ENCODE results near the gene DAB2IP. TPM values are rescaled to one million over a fixed set of nuclear protein-coding genes. Genes with fewer than 3 reads are reported as not detected.

Gene DAB2IP
- total and polyA plus RNA-seq, 2 of the 4 experiments (the other 2 are of a cell fraction) = 5.6 to 17.2 TPM

DNA sequence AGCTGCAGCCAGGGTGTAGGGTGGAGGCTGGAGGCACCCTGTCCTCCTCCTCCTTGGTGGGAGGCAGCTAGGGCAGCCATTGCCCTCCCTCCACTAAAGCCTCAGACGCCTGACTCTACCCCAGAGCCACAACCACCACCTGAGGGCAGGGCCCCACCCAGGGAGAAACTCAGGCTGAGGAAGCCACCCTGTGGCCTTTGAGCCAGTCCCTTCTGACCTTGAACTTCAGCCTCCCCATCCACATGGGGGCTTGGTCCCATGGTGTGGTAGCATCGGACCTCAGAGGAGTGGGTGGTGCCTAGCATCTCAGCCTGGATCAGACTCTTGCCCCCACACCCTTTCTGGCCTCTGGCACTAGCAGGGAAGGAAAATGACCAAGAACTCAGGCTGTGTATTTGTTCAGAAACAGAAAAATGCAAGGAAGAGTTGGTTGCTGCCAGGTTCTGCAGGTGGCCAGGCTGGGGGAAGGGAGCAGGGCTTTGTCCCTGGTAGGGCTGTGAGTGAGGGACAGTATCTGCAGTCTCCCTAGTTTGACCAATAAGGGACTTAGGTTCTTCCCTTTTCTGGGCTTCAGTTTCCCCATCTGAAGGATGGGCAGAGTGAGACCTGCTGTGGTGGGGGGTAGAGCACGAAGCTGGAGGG lies 3.2 kb downstream of the DAB2IP start:
- no TSS peak for BruUV-seq (replicated peaks)
- Histone ChIP-seq H3K27me3 (ENCODE audit: control insufficient read depth, insufficient read depth, low read length) (peaks cover 13% of the 10 kb centered on the region), H3K4me3 (ENCODE audit: insufficient read depth, low read depth, low read length) (no peak overlapping the region), H2BK120ac (ENCODE audit: low read depth, low read length) (no peak overlapping the region), H3K9ac (ENCODE audit: low read depth, low read length) (no peak overlapping the region), H3K36me3 (ENCODE audit: control insufficient read depth, insufficient read depth, low read length) (peaks cover 3% of the 10 kb centered on the region; the same call in 1 of the 2 replicates), H4K5ac (ENCODE audit: low read depth, low read length) (no peak overlapping the region), H3K14ac (replicated peaks; ENCODE audit: low read depth, low read length) (no peak overlapping the region), H3K9me3 (ENCODE audit: control insufficient read depth, insufficient read depth, low read length) (no peaks in the 10 kb centered on the region), H3K18ac (ENCODE audit: low read depth, low read length) (no peak overlapping the region), H3K79me1 (ENCODE audit: low read depth in 1 of 2, low read length in 2 of 2) (peaks cover 0 to 14% of the 10 kb centered on the region in 2 experiments; a peak in 1 of 4 replicates), H2AK5ac (ENCODE audit: low read depth, low read length) (no peak overlapping the region), H3K23ac (ENCODE audit: low read depth, low read length) (no peak overlapping the region), H2AK9ac (replicated peaks; ENCODE audit: low read depth, low read length, poor library complexity) (no peak overlapping the region), H2AFZ (replicated peaks; ENCODE audit: low read length, poor library complexity) (no peak overlapping the region), H3K4me2 (ENCODE audit: low read depth, low read length) (no peak overlapping the region), H2BK15ac (ENCODE audit: low read depth, low read length) (no peak overlapping the region), H4K91ac (ENCODE audit: insufficient read depth, low read depth, low read length) (no peak overlapping the region), H4K20me1 (ENCODE audit: insufficient read depth, low read length) (peaks cover 27% of the 10 kb centered on the region), H3K4ac (ENCODE audit: low read depth, low read length) (no peak overlapping the region), H4K8ac (ENCODE audit: low read depth in 2 of 2, low read length in 2 of 2) (no peak overlapping the region), H3K27ac (ENCODE audit: insufficient read depth, low read length) (no peak overlapping the region), H3K4me1 (ENCODE audit: control insufficient read depth, insufficient read depth, low read length) (peaks cover 9% of the 10 kb centered on the region; the same call in 1 of the 2 replicates), H3K56ac (ENCODE audit: extremely low read depth, insufficient read depth, low read length) (no peak overlapping the region), H2BK5ac (ENCODE audit: low read depth, low read length, poor library complexity, severe bottlenecking) (no peak overlapping the region), H2BK20ac (ENCODE audit: low read depth, low read length) (no peak overlapping the region), H3K9me1 (ENCODE audit: insufficient read depth, low read length) (peaks cover 3% of the 10 kb centered on the region)
- no peak for TF ChIP-seq RCOR1 (IDR thresholded peaks at IDR 0.05; ENCODE audit: insufficient replicate concordance, low read length)
- TF ChIP-seq BHLHE40 (IDR thresholded peaks at IDR 0.05; ENCODE audit: low read depth, low read length) = no peak
- TF ChIP-seq NFE2L2 (IDR thresholded peaks at IDR 0.05; ENCODE audit: low read depth, low read length) = no peak
- TF ChIP-seq, protein P1, sequence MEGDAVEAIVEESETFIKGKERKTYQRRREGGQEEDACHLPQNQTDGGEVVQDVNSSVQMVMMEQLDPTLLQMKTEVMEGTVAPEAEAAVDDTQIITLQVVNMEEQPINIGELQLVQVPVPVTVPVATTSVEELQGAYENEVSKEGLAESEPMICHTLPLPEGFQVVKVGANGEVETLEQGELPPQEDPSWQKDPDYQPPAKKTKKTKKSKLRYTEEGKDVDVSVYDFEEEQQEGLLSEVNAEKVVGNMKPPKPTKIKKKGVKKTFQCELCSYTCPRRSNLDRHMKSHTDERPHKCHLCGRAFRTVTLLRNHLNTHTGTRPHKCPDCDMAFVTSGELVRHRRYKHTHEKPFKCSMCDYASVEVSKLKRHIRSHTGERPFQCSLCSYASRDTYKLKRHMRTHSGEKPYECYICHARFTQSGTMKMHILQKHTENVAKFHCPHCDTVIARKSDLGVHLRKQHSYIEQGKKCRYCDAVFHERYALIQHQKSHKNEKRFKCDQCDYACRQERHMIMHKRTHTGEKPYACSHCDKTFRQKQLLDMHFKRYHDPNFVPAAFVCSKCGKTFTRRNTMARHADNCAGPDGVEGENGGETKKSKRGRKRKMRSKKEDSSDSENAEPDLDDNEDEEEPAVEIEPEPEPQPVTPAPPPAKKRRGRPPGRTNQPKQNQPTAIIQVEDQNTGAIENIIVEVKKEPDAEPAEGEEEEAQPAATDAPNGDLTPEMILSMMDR (conservative IDR thresholded peaks at IDR 0.05; ENCODE audit: low read depth, low read length) = no peak
- no peak for TF ChIP-seq SMC3 (IDR thresholded peaks at IDR 0.05; ENCODE audit: low read depth, low read length)
- TF ChIP-seq, protein P2, sequence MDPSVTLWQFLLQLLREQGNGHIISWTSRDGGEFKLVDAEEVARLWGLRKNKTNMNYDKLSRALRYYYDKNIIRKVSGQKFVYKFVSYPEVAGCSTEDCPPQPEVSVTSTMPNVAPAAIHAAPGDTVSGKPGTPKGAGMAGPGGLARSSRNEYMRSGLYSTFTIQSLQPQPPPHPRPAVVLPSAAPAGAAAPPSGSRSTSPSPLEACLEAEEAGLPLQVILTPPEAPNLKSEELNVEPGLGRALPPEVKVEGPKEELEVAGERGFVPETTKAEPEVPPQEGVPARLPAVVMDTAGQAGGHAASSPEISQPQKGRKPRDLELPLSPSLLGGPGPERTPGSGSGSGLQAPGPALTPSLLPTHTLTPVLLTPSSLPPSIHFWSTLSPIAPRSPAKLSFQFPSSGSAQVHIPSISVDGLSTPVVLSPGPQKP (IDR thresholded peaks at IDR 0.05; ENCODE audit: borderline replicate concordance, low read depth, low read length) = no peak
- no peak for TF ChIP-seq MAZ (IDR thresholded peaks at IDR 0.05; ENCODE audit: borderline replicate concordance, low read depth, low read length)
- TF ChIP-seq, protein P3, sequence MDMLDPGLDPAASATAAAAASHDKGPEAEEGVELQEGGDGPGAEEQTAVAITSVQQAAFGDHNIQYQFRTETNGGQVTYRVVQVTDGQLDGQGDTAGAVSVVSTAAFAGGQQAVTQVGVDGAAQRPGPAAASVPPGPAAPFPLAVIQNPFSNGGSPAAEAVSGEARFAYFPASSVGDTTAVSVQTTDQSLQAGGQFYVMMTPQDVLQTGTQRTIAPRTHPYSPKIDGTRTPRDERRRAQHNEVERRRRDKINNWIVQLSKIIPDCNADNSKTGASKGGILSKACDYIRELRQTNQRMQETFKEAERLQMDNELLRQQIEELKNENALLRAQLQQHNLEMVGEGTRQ (IDR thresholded peaks at IDR 0.05; ENCODE audit: low read depth, low read length) = no peak
- TF ChIP-seq MXI1 (IDR thresholded peaks at IDR 0.05; ENCODE audit: borderline replicate concordance, low read depth, low read length) = no peak
- no peak for TF ChIP-seq MAFK (IDR thresholded peaks at IDR 0.05; ENCODE audit: low read depth, low read length)
- no peak for TF ChIP-seq CHD1 (IDR thresholded peaks at IDR 0.05; ENCODE audit: low read depth, low read length)
- no peak for TF ChIP-seq POLR2A (IDR thresholded peaks at IDR 0.05; ENCODE audit: low read depth, low read length)
- TF ChIP-seq RFX5 (IDR thresholded peaks at IDR 0.05; ENCODE audit: low read depth, low read length) = no peak
- TF ChIP-seq FOS (IDR thresholded peaks at IDR 0.05; ENCODE audit: low read depth, low read length) = no peak
- no peak for TF ChIP-seq CEBPB (IDR thresholded peaks at IDR 0.05; ENCODE audit: low read depth, low read length)
- TF ChIP-seq RAD21 (IDR thresholded peaks at IDR 0.05; ENCODE audit: low read length) = no peak
- DNase-seq = no peak
- POLR2A ChIA-PET (ENCODE audit: unreplicated experiment) = no interaction called here
- intact Hi-C loops (cut with micrococcal nuclease) (loop anchor here (5.0 kb wide), 1 partner anchor 217 kb away; no protein-coding TSS in a partner anchor), dilution Hi-C loops (cut with HindIII; ENCODE audit: low sequenced_read_pairs, unreplicated experiment) (no loop called here), in situ Hi-C loops (cut with MboI; ENCODE audit: low sequenced_read_pairs) (no loop called here)
- ATAC-seq (ENCODE audit: low read depth) = no peak
- whole genome bisulfite sequencing, 2 experiments (ENCODE audit: extremely low coverage in 2 of 2, insufficient read length in 1 of 2) = no CpG with 5 or more reads among the region's 3 CpGs
- CTCF ChIA-PET = no interaction called here
